LNCaP clone FGC (cell line): ENCODE results near the gene BCAS4.

ENCODE experiments used
- DNase-seq: peaks from one replicate; pipeline ENCODE4 v3.0.0-alpha.2; 2011; ENCODE audit warnings: low read depth
- H3K4me3 ChIP-seq: 2 replicates; pipeline ENCODE4 v1.5.1; 2011; ENCODE audit warnings: mild to moderate bottlenecking, low read depth, low read length, control low read depth
- CTCF ChIP-seq: IDR thresholded peaks from 2 replicates; pipeline ENCODE4 v1.5.1; 2012; ENCODE audit warnings: mild to moderate bottlenecking; ENCODE audit not compliant: control insufficient read depth, insufficient read depth; ENCODE audit errors: extremely low read depth

Gene BCAS4

DNA sequence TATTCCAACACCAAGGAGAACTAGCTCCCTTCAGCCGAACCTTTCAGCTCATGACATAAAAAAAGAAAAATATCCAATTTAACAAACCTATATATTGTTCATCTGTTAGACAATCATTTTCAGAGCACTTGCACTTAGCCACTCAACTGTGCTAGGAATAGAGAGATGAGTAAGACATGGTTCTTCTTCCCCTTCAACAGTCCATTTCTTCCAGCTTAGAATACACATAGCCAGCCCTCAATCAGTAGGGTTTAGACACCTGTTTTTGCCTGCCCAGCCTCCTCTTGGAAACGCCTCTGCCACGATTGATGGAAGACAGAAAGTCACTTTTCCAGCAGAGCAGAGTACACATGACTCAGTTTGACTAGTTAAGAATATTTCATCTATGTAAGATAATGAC lies 114.6 kb downstream of the BCAS4 start:
- H3K4me3 ChIP-seq, result no peak overlapping the region
- DNase-seq, result no peak
- no peak for TF ChIP-seq CTCF

- no peak for DNase-seq
- no peak for TF ChIP-seq CTCF
- H3K4me3 ChIP-seq, result no peak overlapping the region
Measured at GRCh38 chr20:50911030-50911429, 116.2 kb downstream of the BCAS4 start.

DNA sequence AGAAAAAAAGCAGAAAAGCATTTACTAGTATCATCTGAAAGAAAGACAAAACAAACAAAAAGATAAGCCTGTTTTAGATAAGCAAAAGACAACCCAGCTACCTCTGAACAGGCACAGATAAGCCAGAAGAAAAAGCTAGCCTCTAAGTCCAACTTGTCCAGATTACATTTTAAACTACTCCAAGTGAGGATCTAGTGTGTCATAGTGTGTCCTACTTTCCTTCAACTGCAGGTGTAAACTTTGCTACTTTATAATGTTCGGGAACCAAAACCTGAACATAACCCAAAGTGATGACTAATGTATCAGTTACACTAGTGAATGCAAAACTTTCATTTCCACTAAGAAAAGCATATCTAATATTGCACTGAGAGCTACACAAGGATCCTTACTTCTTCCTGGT lies 116.9 kb downstream of the BCAS4 start:
- no peak for DNase-seq
- H3K4me3 ChIP-seq, result no peak overlapping the region
- no peak for TF ChIP-seq CTCF

GRCh38 chr20:50913690-50914375 lies 119.0 kb downstream of the BCAS4 start:
- no peak for DNase-seq
- no peak overlapping the region for H3K4me3 ChIP-seq
- TF ChIP-seq CTCF, result no peak

DNA sequence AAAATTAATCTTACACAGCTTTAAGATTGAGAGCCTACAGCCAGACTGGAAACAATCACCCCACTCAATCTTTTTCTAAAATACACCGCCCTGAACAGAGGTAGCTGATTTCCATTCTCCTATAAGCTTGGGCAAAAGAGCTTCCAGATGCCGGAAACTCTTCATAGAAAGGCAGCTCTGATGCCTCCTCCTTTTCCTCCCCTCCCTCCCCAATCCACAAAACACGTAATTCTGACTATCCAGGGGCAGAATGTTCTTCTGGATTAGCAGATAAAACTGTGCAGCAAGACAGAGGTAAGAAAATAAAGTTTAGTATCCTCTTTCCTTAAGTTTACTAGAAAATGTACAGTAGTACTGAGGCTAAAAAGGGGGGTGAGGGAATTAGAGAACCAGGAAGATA lies 120.6 kb downstream of the BCAS4 start:
- DNase-seq, result no peak
- no peak overlapping the region for H3K4me3 ChIP-seq
- no peak for TF ChIP-seq CTCF

GRCh38 chr20:50916257-50916656 lies 121.4 kb downstream of the BCAS4 start:
- no peak overlapping the region for H3K4me3 ChIP-seq
- TF ChIP-seq CTCF, result no peak
- peak; percentile 40 for DNase-seq

GRCh38 chr20:50916934-50917333 lies 122.1 kb downstream of the BCAS4 start:
- no peak for TF ChIP-seq CTCF
- no peak for DNase-seq
- no peak overlapping the region for H3K4me3 ChIP-seq
